ENCODE measurements around the gene SEMA3G.

Gene SEMA3G

GRCh38 chr3:52438579-52439425 is 6.1 kb downstream of the SEMA3G start:
- DNase-seq (ENCODE audit: low spot score) = no peak

GRCh38 chr3:52438104-52438376 is 6.9 kb downstream of the SEMA3G start:
- DNase-seq (ENCODE audit: low spot score) = no peak

GRCh38 chr3:52437326-52438103 is 7.4 kb downstream of the SEMA3G start:
- DNase-seq (ENCODE audit: low spot score) = no peak

GRCh38 chr3:52436500-52437149 is 8.3 kb downstream of the SEMA3G start:
- DNase-seq (ENCODE audit: low spot score) = no peak

GRCh38 chr3:52435246-52436101 is 9.4 kb downstream of the SEMA3G start:
- DNase-seq (ENCODE audit: low spot score) = no peak

GRCh38 chr3:52434491-52435115 is 10.3 kb downstream of the SEMA3G start:
- DNase-seq (ENCODE audit: low spot score) = no peak

DNA sequence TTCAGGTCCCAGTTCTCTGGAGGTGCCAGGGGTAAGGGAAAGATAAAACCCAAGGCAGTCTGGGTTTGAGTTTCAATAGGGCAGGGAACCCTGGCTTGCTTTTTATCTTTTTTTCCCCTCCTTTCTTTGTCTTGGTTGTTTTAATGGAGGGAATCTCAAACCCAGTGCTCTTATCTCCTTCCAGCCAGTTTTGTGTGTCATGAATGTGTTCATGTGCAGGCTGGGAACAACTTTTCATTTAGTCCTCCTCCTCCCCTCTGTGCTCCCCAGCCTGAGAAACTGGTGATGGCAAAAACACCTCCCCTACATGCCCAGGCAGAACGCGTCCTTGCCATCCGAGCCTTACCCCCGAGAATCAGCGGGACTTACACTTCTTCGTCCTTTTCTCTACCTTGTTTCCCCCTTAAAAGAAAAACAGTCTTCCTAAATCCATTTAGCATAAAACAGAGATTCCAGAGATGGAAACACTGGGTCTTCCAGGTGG is 10.9 kb downstream of the SEMA3G start:
- DNase-seq (ENCODE audit: low spot score) = no peak

DNA sequence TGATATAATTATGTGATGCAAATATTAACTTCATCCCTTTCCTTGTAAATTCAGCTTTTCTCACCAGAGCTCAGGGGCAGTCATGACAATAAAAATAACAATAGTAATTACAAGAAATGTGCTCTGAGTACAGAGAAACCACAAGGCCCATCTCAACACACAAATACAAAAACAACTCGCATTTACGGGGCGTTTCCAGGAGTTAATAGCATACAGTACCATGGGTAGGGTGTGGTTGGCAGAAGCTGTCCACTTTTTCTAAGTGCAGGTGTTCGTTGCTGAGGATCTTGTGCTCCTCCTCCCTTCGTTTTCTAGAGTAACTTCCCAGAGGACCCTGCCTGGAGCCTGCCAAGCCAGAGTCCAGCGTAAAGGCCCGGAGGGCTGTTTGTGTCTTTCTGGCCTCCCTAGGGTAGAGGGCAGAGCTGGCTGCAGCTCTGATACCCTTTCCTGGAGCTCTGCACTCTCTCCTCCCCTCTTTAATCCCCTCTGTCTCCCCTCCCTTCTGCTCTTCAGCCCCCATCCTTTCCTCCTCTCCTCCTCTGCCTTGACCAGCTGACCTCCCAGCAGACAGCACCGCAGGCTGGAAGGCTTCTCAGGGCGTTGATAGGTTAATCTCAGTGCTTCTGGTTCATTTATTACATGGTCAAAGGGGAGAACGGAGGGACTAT is 11.4 kb downstream of the SEMA3G start:
- no peak for DNase-seq (ENCODE audit: low spot score)

GRCh38 chr3:52432691-52433141 is 12.2 kb downstream of the SEMA3G start:
- no peak for DNase-seq (ENCODE audit: low spot score)

DNA sequence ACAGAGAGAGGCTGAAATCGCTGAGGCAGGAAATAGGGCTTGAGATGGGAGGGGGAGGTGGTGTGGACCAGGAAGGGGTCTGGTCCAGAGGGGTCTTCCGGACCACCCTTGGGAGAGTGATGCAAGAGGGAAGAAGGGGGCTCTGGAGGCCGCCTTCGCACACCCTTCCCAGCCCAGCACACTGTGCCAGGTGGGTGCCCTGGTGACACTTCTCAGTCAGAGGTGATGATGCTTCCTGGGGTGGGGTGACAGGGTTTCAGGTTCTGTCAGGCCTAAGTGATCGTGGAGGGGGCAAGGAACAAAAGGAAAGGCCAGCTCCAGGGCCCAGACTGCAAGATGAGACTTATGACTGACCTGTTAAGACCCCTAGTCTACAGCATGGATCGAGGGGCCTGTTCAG is 12.7 kb downstream of the SEMA3G start:
- no peak for DNase-seq (ENCODE audit: low spot score)

DNA sequence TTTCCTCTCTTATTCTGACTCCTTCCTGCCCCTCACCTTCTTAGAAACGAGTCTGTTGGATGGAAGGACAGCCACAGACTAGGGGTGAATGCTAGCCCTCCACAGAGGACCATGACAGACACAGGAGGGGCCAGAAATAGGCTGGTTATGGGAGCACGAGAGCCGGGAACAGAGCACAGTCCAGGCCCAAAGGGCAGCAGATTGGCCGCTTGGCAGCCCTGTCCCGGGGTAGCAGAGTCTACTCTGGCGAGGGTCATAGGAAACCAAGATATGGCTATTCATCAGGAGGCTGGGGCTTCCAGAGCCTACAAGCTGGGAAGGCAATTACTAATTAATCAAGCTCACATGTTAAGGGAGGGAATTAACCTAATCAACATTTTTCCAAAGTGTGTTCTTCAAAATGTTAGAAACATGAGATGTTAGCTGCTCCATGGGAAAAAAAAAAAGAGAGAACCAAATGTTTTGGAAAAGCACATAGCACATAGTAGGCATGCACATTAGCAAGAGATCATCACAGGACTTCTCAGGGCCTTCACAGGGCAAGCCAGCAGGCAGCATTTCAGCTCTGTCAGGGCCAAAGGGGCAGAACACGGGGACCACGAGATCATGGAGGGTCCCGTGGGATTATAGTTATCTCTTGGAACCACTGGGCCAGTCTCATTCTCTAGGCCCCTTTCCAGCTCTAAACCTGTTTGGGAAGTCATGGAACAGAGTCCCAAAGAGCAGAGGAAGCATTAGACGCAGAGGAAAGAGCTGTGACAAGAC is 13.3 kb downstream of the SEMA3G start:
- DNase-seq (ENCODE audit: low spot score) = no peak

GRCh38 chr3:52430416-52430810 is 14.5 kb downstream of the SEMA3G start:
- no peak for DNase-seq (ENCODE audit: low spot score)

DNA sequence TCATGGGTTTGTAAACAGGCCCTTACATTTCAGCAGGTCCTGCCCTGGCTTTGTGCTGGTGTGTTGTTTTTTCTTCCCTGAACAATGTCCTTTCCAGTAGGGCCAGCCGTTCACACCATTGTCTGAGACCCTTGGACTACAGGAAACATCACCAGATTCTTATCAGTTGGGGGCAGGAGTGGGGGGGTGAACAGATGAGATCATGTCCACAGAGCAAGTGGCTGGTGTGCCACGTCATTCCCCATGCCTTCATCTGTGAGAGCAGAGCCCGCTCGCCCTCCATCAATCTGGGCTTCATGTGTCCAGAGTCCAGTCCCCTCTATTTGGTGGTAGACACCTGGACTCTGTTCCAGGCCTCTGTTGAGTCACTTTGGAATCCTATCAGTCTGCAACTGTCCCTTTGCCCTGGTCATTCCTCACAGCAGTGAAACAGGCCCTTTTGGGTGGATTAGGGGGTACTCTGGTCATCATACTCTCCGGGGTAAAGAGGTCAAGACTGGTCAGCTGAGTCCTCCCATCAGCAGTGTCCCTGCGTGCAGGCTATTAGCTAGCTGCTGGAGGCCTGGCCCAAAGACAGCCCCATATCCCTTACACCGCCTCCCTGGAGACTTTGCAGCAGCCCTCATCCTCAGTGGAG is 15.0 kb downstream of the SEMA3G start:
- no peak for DNase-seq (ENCODE audit: low spot score)

GRCh38 chr3:52429031-52429430 is 15.9 kb downstream of the SEMA3G start:
- DNase-seq (ENCODE audit: low spot score) = no peak

DNA sequence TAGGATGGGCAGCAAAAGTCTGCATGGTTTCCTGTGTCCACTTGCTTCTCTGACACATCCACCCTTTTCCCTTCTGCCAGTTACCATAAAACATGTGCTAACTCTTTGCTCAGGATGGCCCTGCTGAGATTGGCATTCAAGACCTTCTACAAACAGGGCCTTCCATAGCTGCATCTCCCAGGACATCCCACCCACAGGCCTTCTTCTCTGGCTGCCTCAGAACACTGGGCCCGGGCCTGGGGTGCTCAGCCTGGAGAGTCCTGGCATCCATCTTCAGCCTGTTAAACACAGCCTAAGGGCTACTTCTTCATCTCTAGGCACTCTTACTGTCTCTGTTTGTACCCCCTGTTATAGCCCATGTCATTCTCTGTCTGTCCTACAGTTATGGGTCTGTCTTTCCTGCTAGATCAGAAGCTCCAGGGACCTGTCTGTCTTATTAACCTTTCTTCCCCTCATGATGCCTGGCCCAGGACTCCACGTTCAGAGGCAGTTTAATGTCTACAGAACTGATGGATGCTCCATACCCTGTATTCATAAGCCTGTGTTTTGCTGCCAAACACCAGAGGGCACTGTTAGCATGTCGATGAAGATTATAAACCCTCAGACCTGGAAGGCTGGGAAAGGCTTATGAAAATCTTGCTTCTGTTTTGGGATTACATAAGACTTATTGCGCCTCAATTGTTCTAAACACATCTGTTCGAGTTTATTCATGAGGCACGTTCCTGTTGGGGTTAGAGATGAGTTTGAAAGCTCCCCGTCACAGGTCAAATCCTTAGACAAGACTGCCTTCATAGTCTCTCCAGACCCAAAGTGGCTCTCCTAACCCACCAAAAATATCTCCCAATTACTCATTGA is 16.5 kb downstream of the SEMA3G start:
- peak; percentile 64 for DNase-seq (ENCODE audit: low spot score)

DNA sequence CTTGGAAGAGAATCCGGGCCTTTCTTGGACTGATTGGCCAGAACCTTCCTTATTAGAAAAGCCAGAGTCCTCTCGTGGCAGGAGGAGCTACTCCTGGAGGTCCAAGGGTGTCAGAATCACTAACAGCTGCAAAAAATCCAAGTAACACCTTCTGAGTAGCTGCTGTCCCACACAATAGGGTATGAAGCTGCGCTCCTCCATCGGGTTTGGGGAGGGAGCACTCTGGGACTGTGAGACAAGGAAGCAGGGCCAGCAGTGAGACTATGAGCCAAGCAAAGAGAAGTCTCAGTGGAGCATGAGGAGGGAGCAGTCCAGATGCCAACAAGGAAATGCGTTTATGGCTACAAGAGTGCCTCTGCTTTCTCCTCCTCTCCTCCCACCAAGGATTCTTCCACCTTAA is 21.7 kb downstream of the SEMA3G start:
- DNase-seq (ENCODE audit: low spot score) = no peak

DNA sequence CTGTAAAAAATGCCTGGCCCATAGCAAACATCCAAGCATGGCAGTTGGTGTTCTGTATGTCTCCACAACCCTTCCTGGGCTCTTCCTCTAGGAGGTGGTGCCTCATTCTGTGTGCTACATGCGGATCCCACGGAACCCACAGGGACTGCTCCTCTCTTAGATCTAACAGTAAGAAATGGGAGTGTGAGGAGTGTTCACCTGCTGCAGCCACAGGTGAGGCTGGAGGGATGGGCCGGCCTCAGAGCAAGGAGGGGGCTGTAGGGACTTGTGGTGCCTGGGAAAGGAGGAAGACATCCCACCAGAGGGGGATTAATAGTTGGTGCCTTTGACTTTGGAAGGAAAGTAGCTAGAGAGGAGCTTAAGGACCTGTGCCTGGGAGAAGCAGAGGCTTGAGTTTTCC is 22.2 kb downstream of the SEMA3G start:
- DNase-seq (ENCODE audit: low spot score) = no peak

DNA sequence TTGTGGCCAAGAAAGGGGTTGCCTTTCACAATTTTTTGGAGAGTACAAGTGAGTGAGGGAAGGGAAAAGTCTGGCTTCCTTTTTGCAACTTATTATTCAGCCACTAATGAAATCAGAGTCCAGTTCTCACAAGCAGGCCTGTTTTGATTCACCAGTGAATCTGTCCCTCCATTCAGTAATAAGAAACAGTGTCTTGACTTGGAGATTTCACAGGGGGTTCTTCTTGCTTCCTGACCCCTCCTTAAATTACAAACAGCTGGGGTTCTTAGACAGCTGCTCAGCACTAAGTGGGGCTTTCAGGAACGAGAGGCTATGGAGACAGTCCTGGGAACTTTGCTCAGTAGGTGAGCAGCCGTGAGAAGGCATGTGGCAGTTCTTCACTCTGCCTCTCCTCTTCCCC is 24.5 kb downstream of the SEMA3G start:
- DNase-seq (ENCODE audit: low spot score) = no peak

DNA sequence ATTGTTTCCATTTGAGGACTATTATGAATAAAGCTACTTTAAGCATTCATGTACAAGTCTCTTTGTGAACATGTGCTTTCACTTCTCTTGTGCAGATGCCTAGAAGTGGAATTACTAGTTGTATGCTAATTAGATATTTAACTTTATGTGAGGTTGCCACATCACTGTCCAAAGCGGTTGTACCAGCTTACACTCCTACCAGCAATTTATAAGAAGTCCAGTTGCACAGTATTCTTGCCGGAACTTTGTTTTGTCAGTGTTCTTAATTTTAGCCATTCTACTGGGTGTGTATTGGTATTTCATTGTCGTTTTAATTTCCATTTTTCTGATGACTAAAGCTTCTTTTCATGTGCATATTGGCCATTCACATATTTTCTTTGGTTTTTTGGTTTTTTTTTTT is 29.1 kb downstream of the SEMA3G start:
- no peak for DNase-seq (ENCODE audit: low spot score)

All from kidney tubule cell (primary cell).